GM12864 (cell line): ENCODE results near the gene EMILIN1.

Experiments
- DNase-seq: peaks from one replicate; pipeline ENCODE4 v3.0.0-alpha.2; 2011; ENCODE audit warnings: low read depth
- H3K4me3 ChIP-seq: 2 replicates; pipeline ENCODE4 v1.5.1; 2011; ENCODE audit warnings: mild to moderate bottlenecking, low read depth, low read length, control low read depth
- CTCF ChIP-seq: IDR thresholded peaks from 2 replicates; pipeline ENCODE4 v1.5.1; 2011; ENCODE audit warnings: low read depth, mild to moderate bottlenecking, moderate library complexity, low read length, control low read depth, inconsistent platforms; ENCODE audit errors: missing control alignments

Gene EMILIN1

GRCh38 chr2:27053321-27053720 lies 25.1 kb upstream of the EMILIN1 start:
- H3K4me3 ChIP-seq: no peak overlapping the region
- no peak for DNase-seq
- no peak for TF ChIP-seq CTCF

GRCh38 chr2:27053776-27054175 lies 24.6 kb upstream of the EMILIN1 start:
- no peak for TF ChIP-seq CTCF
- no peak overlapping the region for H3K4me3 ChIP-seq
- DNase-seq: no peak

- no peak for TF ChIP-seq CTCF
- no peak overlapping the region for H3K4me3 ChIP-seq
- DNase-seq: no peak
Measured at GRCh38 chr2:27054721-27055120, 23.7 kb upstream of the EMILIN1 start.

GRCh38 chr2:27057184-27057583 lies 21.2 kb upstream of the EMILIN1 start:
- no peak for DNase-seq
- no peak overlapping the region for H3K4me3 ChIP-seq
- no peak for TF ChIP-seq CTCF

GRCh38 chr2:27058210-27058609 lies 20.2 kb upstream of the EMILIN1 start:
- H3K4me3 ChIP-seq: no peak overlapping the region
- no peak for TF ChIP-seq CTCF
- no peak for DNase-seq

GRCh38 chr2:27059141-27059820 lies 19.1 kb upstream of the EMILIN1 start:
- DNase-seq: no peak
- no peak overlapping the region for H3K4me3 ChIP-seq
- TF ChIP-seq CTCF: no peak

GRCh38 chr2:27060323-27060722 lies 18.1 kb upstream of the EMILIN1 start:
- TF ChIP-seq CTCF: no peak
- no peak for DNase-seq
- H3K4me3 ChIP-seq: no peak overlapping the region
